HepG2 (cell line): ENCODE data around the gene FAM117B. TPM values are rescaled to one million over a fixed set of nuclear protein-coding genes. Genes with fewer than 3 reads are reported as not detected.
A peak's percentile ranks its signal among the peaks of the same experiment; 100 is the strongest.

Source experiments
- ARID3A ChIP-seq: IDR thresholded peaks from 2 replicates; pipeline ENCODE4 v1.6.1; 2012; ENCODE audit warnings: low read depth, low read length, improper control_type of control experiment
- ATF7-NPFF ChIP-seq: sonication (generic); formaldehyde crosslinking; IDR thresholded peaks from 2 replicates; pipeline ENCODE4 v1.8.1; 2023; ENCODE audit warnings: mild to moderate bottlenecking, low read depth, missing genetic modification reagents, moderate library complexity
- CHD4 ChIP-seq: fragments of 200-600 bp; sonication (generic); IDR thresholded peaks from 2 replicates; pipeline ENCODE4 v1.7.0; 2017; ENCODE audit warnings: mild to moderate bottlenecking, low read length, borderline replicate concordance
- EED ChIP-seq: sonication (generic); formaldehyde crosslinking; IDR thresholded peaks from 2 replicates; pipeline ENCODE4 v1.5.0; 2020; ENCODE audit warnings: mild to moderate bottlenecking, missing genetic modification reagents
- HOMEZ ChIP-seq: IDR thresholded peaks from 2 replicates; pipeline ENCODE4 v1.6.1; 2016; ENCODE audit warnings: low read depth
- MBNL3 ChIP-seq: fragments of 250-450 bp; sonication (Bioruptor Pico); conservative IDR thresholded peaks from 2 replicates; pipeline ENCODE4 v1.8.0; 2022; ENCODE audit warnings: mild to moderate bottlenecking, inconsistent platforms
- ONECUT2 ChIP-seq: sonication (generic); formaldehyde crosslinking; IDR thresholded peaks from 2 replicates; pipeline ENCODE4 v1.4.0; 2020; ENCODE audit warnings: missing genetic modification reagents
- RAD51 ChIP-seq: fragments of 450-650 bp; IDR thresholded peaks from 2 replicates; pipeline ENCODE4 v1.6.1; 2016; ENCODE audit warnings: borderline replicate concordance
- REXO4 ChIP-seq: sonication (generic); formaldehyde crosslinking; IDR thresholded peaks from 2 replicates; pipeline ENCODE4 v1.8.0; 2022; ENCODE audit warnings: missing genetic modification reagents, mild to moderate bottlenecking, borderline replicate concordance
- SNRNP70 ChIP-seq: fragments of 200-400 bp; formaldehyde crosslinking; IDR thresholded peaks from 2 replicates; pipeline ENCODE4 v1.6.1; 2017; ENCODE audit warnings: mild to moderate bottlenecking, low read depth, low read length, moderate library complexity
- TAF1 ChIP-seq: sonication (generic); formaldehyde crosslinking; IDR thresholded peaks from 2 replicates; pipeline ENCODE4 v1.4.0; 2020; ENCODE audit warnings: missing genetic modification reagents
- TFE3 ChIP-seq: IDR thresholded peaks from 2 replicates; pipeline ENCODE4 v1.6.1; 2016
- YEATS4 ChIP-seq: sonication (generic); formaldehyde crosslinking; IDR thresholded peaks from 2 replicates; pipeline ENCODE4 v1.4.0; 2020; ENCODE audit warnings: missing genetic modification reagents, borderline replicate concordance
- ZFAT ChIP-seq: sonication (generic); formaldehyde crosslinking; conservative IDR thresholded peaks from 2 replicates; pipeline ENCODE4 v1.8.1; 2023; ENCODE audit warnings: missing genetic modification reagents, inconsistent platforms
- ZFX ChIP-seq: sonication (generic); formaldehyde crosslinking; IDR thresholded peaks from 2 replicates; pipeline ENCODE4 v1.4.0; 2020; ENCODE audit warnings: mild to moderate bottlenecking, low read depth, missing genetic modification reagents, moderate library complexity
- ZKSCAN8 ChIP-seq: IDR thresholded peaks from 2 replicates; pipeline ENCODE4 v1.6.1; 2016; ENCODE audit warnings: borderline replicate concordance, missing genetic modification reagents, missing compliant biosample characterization
- ZMAT3 ChIP-seq: sonication (generic); formaldehyde crosslinking; conservative IDR thresholded peaks from 2 replicates; pipeline ENCODE4 v1.7.0; 2021; ENCODE audit warnings: missing genetic modification reagents
- ZMYM2 ChIP-seq: sonication (generic); formaldehyde crosslinking; IDR thresholded peaks from 2 replicates; pipeline ENCODE4 v1.8.0; 2022; ENCODE audit warnings: mild to moderate bottlenecking, missing genetic modification reagents
- ZNF205 ChIP-seq: IDR thresholded peaks from 2 replicates; pipeline ENCODE4 v1.6.1; 2018; ENCODE audit warnings: missing biosample characterization, missing genetic modification reagents
- polyA plus RNA-seq, 8 experiments: library from polyadenylated mRNA; depleted of rRNA in 3 of 8; stranded (reverse) in 7 of 8; unstranded in 1 of 8; fragments of >200 nt; fragmentation: Illumina TruSeq in 4 of 8; extraction: Trizol in 4 of 8; gene quantifications; 2 replicates each; pipeline versions ENCODE4 v1.2.1 to v1.2.3, GENCODE V29; 2011 to 2016; ENCODE audit warnings: low read depth in 4 of 8, missing spikeins in 1 of 8, mixed read lengths in 1 of 8; ENCODE audit not compliant: insufficient read depth in 1 of 8
- total RNA-seq, 5 experiments: library from RNA; depleted of rRNA; stranded (reverse); fragments of >200 nt; fragmentation: Illumina TruSeq; extraction: Trizol; gene quantifications; 2 replicates each; pipeline ENCODE4 v1.2.3, GENCODE V29; 2016; ENCODE audit warnings: low read depth in 1 of 5
- TF ChIP-seq, protein P1 (sequence below): sonication (generic); formaldehyde crosslinking; IDR thresholded peaks from 2 replicates; pipeline ENCODE4 v1.8.1; 2023; ENCODE audit warnings: missing genetic modification reagents, mild to moderate bottlenecking, borderline replicate concordance
- TF ChIP-seq, protein P2 (sequence below): sonication (generic); formaldehyde crosslinking; IDR thresholded peaks from 2 replicates; pipeline ENCODE4 v1.5.1; 2020; ENCODE audit warnings: missing genetic modification reagents, mild to moderate bottlenecking, borderline replicate concordance
- TF ChIP-seq, protein P3 (sequence below): IDR thresholded peaks from 2 replicates; pipeline ENCODE4 v1.6.1; 2016

Gene FAM117B
- total and polyA plus RNA-seq, 2 of the 13 experiments (the other 11 are each of a cell fraction or from before 2014, with no cell fraction given), result 5.8 to 11.0 TPM

GRCh38 chr2:202636213-202636513 lies 1.4 kb downstream of the FAM117B start (continued):
- TF ChIP-seq ARID3A (0 out of 2 replicates have a peak, but pooled peaks have one; percentile 2), TFE3 (0 out of 2 replicates have a peak, but pooled peaks have one; percentile 4), ZNF205 (CRISPR knock-in tag) (no peak; the same call in 1 of the 2 replicates), YEATS4 (CRISPR knock-in tag) (no peak), ZFX (CRISPR knock-in tag) (no peak), SNRNP70 (no peak), HOMEZ (peak; percentile 6; the same call in 1 of the 2 replicates), ZMAT3 (CRISPR knock-in tag) (0 out of 2 replicates have a peak, but pooled peaks have one; percentile 31), ATF7-NPFF (CRISPR knock-in tag) (peak; percentile 42; the same call in 1 of the 2 replicates), ZFAT (CRISPR knock-in tag) (no peak), EED (no peak), REXO4 (CRISPR knock-in tag) (no peak), CHD4 (no peak), ONECUT2 (no peak), ZMYM2 (no peak), RAD51 (no peak), TAF1 (CRISPR knock-in tag) (no peak), MBNL3 (CRISPR knock-in tag) (no peak), ZKSCAN8 (CRISPR knock-in tag) (0 out of 2 replicates have a peak, but pooled peaks have one; percentile 13)
- TF ChIP-seq, protein P1, sequence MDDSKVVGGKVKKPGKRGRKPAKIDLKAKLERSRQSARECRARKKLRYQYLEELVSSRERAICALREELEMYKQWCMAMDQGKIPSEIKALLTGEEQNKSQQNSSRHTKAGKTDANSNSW (CRISPR knock-in tag), result no peak
- TF ChIP-seq, protein P2, sequence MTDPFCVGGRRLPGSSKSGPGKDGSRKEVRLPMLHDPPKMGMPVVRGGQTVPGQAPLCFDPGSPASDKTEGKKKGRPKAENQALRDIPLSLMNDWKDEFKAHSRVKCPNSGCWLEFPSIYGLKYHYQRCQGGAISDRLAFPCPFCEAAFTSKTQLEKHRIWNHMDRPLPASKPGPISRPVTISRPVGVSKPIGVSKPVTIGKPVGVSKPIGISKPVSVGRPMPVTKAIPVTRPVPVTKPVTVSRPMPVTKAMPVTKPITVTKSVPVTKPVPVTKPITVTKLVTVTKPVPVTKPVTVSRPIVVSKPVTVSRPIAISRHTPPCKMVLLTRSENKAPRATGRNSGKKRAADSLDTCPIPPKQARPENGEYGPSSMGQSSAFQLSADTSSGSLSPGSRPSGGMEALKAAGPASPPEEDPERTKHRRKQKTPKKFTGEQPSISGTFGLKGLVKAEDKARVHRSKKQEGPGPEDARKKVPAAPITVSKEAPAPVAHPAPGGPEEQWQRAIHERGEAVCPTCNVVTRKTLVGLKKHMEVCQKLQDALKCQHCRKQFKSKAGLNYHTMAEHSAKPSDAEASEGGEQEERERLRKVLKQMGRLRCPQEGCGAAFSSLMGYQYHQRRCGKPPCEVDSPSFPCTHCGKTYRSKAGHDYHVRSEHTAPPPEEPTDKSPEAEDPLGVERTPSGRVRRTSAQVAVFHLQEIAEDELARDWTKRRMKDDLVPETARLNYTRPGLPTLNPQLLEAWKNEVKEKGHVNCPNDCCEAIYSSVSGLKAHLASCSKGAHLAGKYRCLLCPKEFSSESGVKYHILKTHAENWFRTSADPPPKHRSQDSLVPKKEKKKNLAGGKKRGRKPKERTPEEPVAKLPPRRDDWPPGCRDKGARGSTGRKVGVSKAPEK (CRISPR knock-in tag), result no peak
- TF ChIP-seq, protein P3, sequence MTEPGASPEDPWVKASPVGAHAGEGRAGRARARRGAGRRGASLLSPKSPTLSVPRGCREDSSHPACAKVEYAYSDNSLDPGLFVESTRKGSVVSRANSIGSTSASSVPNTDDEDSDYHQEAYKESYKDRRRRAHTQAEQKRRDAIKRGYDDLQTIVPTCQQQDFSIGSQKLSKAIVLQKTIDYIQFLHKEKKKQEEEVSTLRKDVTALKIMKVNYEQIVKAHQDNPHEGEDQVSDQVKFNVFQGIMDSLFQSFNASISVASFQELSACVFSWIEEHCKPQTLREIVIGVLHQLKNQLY (CRISPR knock-in tag), result peak; percentile 24
